Central memory CD8-positive, alpha-beta T cell (primary cell): ENCODE measurements around the gene TESK2.
"Not testable (repeated sequence)": the region's sequence is repeated elsewhere in the genome, so short reads cannot be mapped to it uniquely, and the experiment has no call there.

Source experiments
- ATAC-seq: fragments of 150-1000 bp; cut with Tn5 transposase; replicated peaks from 2 replicates; pipeline ENCODE4 v1.10.0; 2022; ENCODE audit warnings: mild to moderate bottlenecking, moderate FRiP score, moderate number of reproducible peaks; ENCODE audit not compliant: poor library complexity, severe bottlenecking; ENCODE audit errors: extremely low read depth
- DNase-seq, 2 donors: peaks; one replicate each; pipeline ENCODE4 v3.0.0; 2021; ENCODE audit warnings: low spot score in 2 of 2
- H3K27ac Mint-ChIP-seq: one replicate; pipeline ENCODE4 v1.8.0; 2022; ENCODE audit warnings: low read depth, mild to moderate bottlenecking, moderate library complexity, mixed read lengths
- H3K27me3 Mint-ChIP-seq: one replicate; pipeline ENCODE4 v1.8.0; 2022; ENCODE audit warnings: mixed read lengths
- H3K36me3 Mint-ChIP-seq: one replicate; pipeline ENCODE4 v1.8.0; 2022; ENCODE audit warnings: mild to moderate bottlenecking, moderate library complexity, mixed read lengths; ENCODE audit not compliant: insufficient read depth
- H3K4me1 Mint-ChIP-seq: one replicate; pipeline ENCODE4 v1.8.0; 2022; ENCODE audit warnings: mixed read lengths
- H3K4me3 Mint-ChIP-seq: one replicate; pipeline ENCODE4 v1.8.0; 2022; ENCODE audit warnings: mild to moderate bottlenecking, moderate library complexity, mixed read lengths
- H3K9me3 Mint-ChIP-seq: one replicate; pipeline ENCODE4 v1.8.0; 2022; ENCODE audit warnings: mixed read lengths

TESK2 gene

GRCh38 chr1:45393718-45394302 lies 97.2 kb downstream of the TESK2 start:
- no peaks in the 10 kb centered on the region for H3K9me3 Mint-ChIP-seq
- peaks cover 10% of the 10 kb centered on the region for H3K4me1 Mint-ChIP-seq
- peak; percentile 81 for ATAC-seq
- H3K4me3 Mint-ChIP-seq: peak overlapping the region; percentile 25
- no peak for DNase-seq
- H3K27ac Mint-ChIP-seq: no peak overlapping the region
- H3K36me3 Mint-ChIP-seq: no peaks in the 10 kb centered on the region
- no peaks in the 10 kb centered on the region for H3K27me3 Mint-ChIP-seq

GRCh38 chr1:45386219-45386618 lies 104.7 kb downstream of the TESK2 start:
- Mint-ChIP-seq H3K36me3 (peaks cover 2% of the 10 kb centered on the region), H3K27ac (no peak overlapping the region), H3K4me1 (no peaks in the 10 kb centered on the region), H3K4me3 (no peak overlapping the region), H3K27me3 (no peaks in the 10 kb centered on the region), H3K9me3 (no peaks in the 10 kb centered on the region)
- ATAC-seq: no peak
- DNase-seq: no peak

GRCh38 chr1:45385302-45385701 lies 105.7 kb downstream of the TESK2 start:
- no peak for ATAC-seq
- Mint-ChIP-seq H3K9me3 (no peaks in the 10 kb centered on the region), H3K4me3 (no peak overlapping the region), H3K4me1 (no peaks in the 10 kb centered on the region), H3K27ac (no peak overlapping the region), H3K36me3 (peaks cover 2% of the 10 kb centered on the region), H3K27me3 (no peaks in the 10 kb centered on the region)
- DNase-seq: no peak

- not testable (repeated sequence) for H3K9me3 Mint-ChIP-seq, H3K36me3 Mint-ChIP-seq, H3K27me3 Mint-ChIP-seq, ATAC-seq, H3K4me3 Mint-ChIP-seq, H3K4me1 Mint-ChIP-seq, DNase-seq, H3K27ac Mint-ChIP-seq
These were observed 106.8 kb downstream of the TESK2 start for GRCh38 chr1:45384213-45384612.

- peaks cover 2% of the 10 kb centered on the region for H3K36me3 Mint-ChIP-seq
- ATAC-seq: no peak
- no peaks in the 10 kb centered on the region for H3K4me1 Mint-ChIP-seq
- H3K9me3 Mint-ChIP-seq: no peaks in the 10 kb centered on the region
- no peaks in the 10 kb centered on the region for H3K27me3 Mint-ChIP-seq
- no peak for DNase-seq
- H3K4me3 Mint-ChIP-seq: no peak overlapping the region
- H3K27ac Mint-ChIP-seq: no peak overlapping the region
These were observed 107.8 kb downstream of the TESK2 start for GRCh38 chr1:45383191-45383590.

GRCh38 chr1:45381243-45381642 lies 109.7 kb downstream of the TESK2 start:
- H3K27ac Mint-ChIP-seq: no peak overlapping the region

GRCh38 chr1:45380730-45381129 lies 110.2 kb downstream of the TESK2 start:
- no peak overlapping the region for H3K27ac Mint-ChIP-seq
- no peaks in the 10 kb centered on the region for H3K9me3 Mint-ChIP-seq
- no peak for ATAC-seq
- no peak for DNase-seq
- H3K36me3 Mint-ChIP-seq: peaks cover 2% of the 10 kb centered on the region
- H3K27me3 Mint-ChIP-seq: no peaks in the 10 kb centered on the region
- no peak overlapping the region for H3K4me3 Mint-ChIP-seq
- H3K4me1 Mint-ChIP-seq: no peaks in the 10 kb centered on the region

More at GRCh38 chr1:45381243-45381642, 109.7 kb downstream of the TESK2 start:
- no peaks in the 10 kb centered on the region for H3K4me1 Mint-ChIP-seq
- H3K9me3 Mint-ChIP-seq: no peaks in the 10 kb centered on the region
- H3K27me3 Mint-ChIP-seq: no peaks in the 10 kb centered on the region
- no peak overlapping the region for H3K4me3 Mint-ChIP-seq
- ATAC-seq: no peak
- peaks cover 2% of the 10 kb centered on the region for H3K36me3 Mint-ChIP-seq
- no peak for DNase-seq

- ATAC-seq (no peak), DNase-seq (no peak)
- Mint-ChIP-seq H3K4me3 (no peak overlapping the region), H3K27me3 (no peaks in the 10 kb centered on the region), H3K27ac (no peak overlapping the region), H3K36me3 (peaks cover 2% of the 10 kb centered on the region), H3K9me3 (no peaks in the 10 kb centered on the region), H3K4me1 (no peaks in the 10 kb centered on the region)
These were observed 110.8 kb downstream of the TESK2 start for GRCh38 chr1:45380125-45380524.

GRCh38 chr1:45379524-45379923 lies 111.4 kb downstream of the TESK2 start:
- Mint-ChIP-seq H3K4me1 (no peaks in the 10 kb centered on the region), H3K9me3 (no peaks in the 10 kb centered on the region), H3K36me3 (peaks cover 2% of the 10 kb centered on the region), H3K27ac (no peak overlapping the region), H3K27me3 (no peaks in the 10 kb centered on the region), H3K4me3 (no peak overlapping the region)
- ATAC-seq (no peak), DNase-seq (no peak)

GRCh38 chr1:45378184-45378583 lies 112.8 kb downstream of the TESK2 start:
- Mint-ChIP-seq H3K36me3 (peaks cover 2% of the 10 kb centered on the region), H3K4me3 (no peak overlapping the region), H3K9me3 (no peaks in the 10 kb centered on the region), H3K4me1 (no peaks in the 10 kb centered on the region), H3K27ac (no peak overlapping the region), H3K27me3 (no peaks in the 10 kb centered on the region)
- ATAC-seq (no peak), DNase-seq (no peak)

- H3K27ac Mint-ChIP-seq: peak overlapping the region; percentile 0
- H3K27me3 Mint-ChIP-seq: no peaks in the 10 kb centered on the region
- no peaks in the 10 kb centered on the region for H3K9me3 Mint-ChIP-seq
- H3K4me3 Mint-ChIP-seq: no peak overlapping the region
- H3K4me1 Mint-ChIP-seq: no peaks in the 10 kb centered on the region
- DNase-seq (no peak), ATAC-seq (no peak)
- H3K36me3 Mint-ChIP-seq: no peaks in the 10 kb centered on the region
These were observed 115.6 kb downstream of the TESK2 start for GRCh38 chr1:45375104-45376090.

- no peak for ATAC-seq
- no peaks in the 10 kb centered on the region for H3K9me3 Mint-ChIP-seq
- H3K36me3 Mint-ChIP-seq: no peaks in the 10 kb centered on the region
- DNase-seq: no peak
- H3K27ac Mint-ChIP-seq: peak overlapping the region; percentile 1
- H3K27me3 Mint-ChIP-seq: no peaks in the 10 kb centered on the region
- H3K4me3 Mint-ChIP-seq: no peak overlapping the region
- H3K4me1 Mint-ChIP-seq: no peaks in the 10 kb centered on the region
These were observed 117.4 kb downstream of the TESK2 start for GRCh38 chr1:45373573-45373972.

GRCh38 chr1:45370575-45370974 lies 120.4 kb downstream of the TESK2 start:
- H3K4me1 Mint-ChIP-seq: no peaks in the 10 kb centered on the region
- no peak for DNase-seq
- H3K4me3 Mint-ChIP-seq: no peak overlapping the region
- no peaks in the 10 kb centered on the region for H3K27me3 Mint-ChIP-seq
- H3K27ac Mint-ChIP-seq: no peak overlapping the region
- ATAC-seq: no peak
- H3K36me3 Mint-ChIP-seq: no peaks in the 10 kb centered on the region
- H3K9me3 Mint-ChIP-seq: no peaks in the 10 kb centered on the region
